CD14-positive monocyte (primary cell): ENCODE data around the gene IMMT. TPM values are rescaled to one million over a fixed set of nuclear protein-coding genes. Genes with fewer than 3 reads are reported as not detected.

ENCODE experiments used
- DNase-seq, 3 donors: peaks; one replicate each; pipeline ENCODE4 v3.0.0-alpha.2; 2011 to 2022
- H2AFZ ChIP-seq: 2 replicates; pipeline ENCODE4 v1.6.0; 2012; ENCODE audit warnings: mild to moderate bottlenecking, low read depth, low read length, inconsistent platforms; ENCODE audit not compliant: insufficient read depth, poor library complexity, severe bottlenecking
- H3K27ac ChIP-seq, 2 donors: 1 replicate in 1 of 2; 2 replicates in 1 of 2; pipeline ENCODE4 v1.5.1; 2012 to 2013; ENCODE audit warnings: low read length in 2 of 2, control low read depth in 1 of 2, inconsistent platforms in 1 of 2, low read depth in 1 of 2, mild to moderate bottlenecking in 1 of 2
- H3K27me3 ChIP-seq, 2 donors: one replicate each; pipeline versions ENCODE4 v1.6.0 to v1.6.1; 2011 to 2013; ENCODE audit warnings: low read length in 2 of 2; ENCODE audit not compliant: control insufficient read depth in 2 of 2, insufficient read depth in 2 of 2
- H3K36me3 ChIP-seq, 2 donors: replicated peaks in 1 of 2; 1 replicate in 1 of 2; 2 replicates in 1 of 2; pipeline versions ENCODE4 v1.5.1 to v1.6.1; 2012 to 2013; ENCODE audit warnings: low read length in 2 of 2, control low read depth in 1 of 2, inconsistent platforms in 1 of 2, mild to moderate bottlenecking in 1 of 2; ENCODE audit not compliant: insufficient read depth in 2 of 2, control insufficient read depth in 1 of 2
- H3K4me1 ChIP-seq, 2 donors: 1 replicate in 1 of 2; 2 replicates in 1 of 2; pipeline versions ENCODE4 v1.5.1 to v1.6.1; 2012 to 2013; ENCODE audit warnings: low read length in 2 of 2, control low read depth in 1 of 2, inconsistent platforms in 1 of 2, mild to moderate bottlenecking in 1 of 2, moderate library complexity in 1 of 2; ENCODE audit not compliant: insufficient read depth in 2 of 2, control insufficient read depth in 1 of 2
- H3K4me2 ChIP-seq: replicated peaks from 2 replicates; pipeline ENCODE3; 2012; ENCODE audit warnings: low read length, moderate library complexity, mild to moderate bottlenecking; ENCODE audit not compliant: poor library complexity, severe bottlenecking; ENCODE audit errors: extremely low read depth
- H3K4me3 ChIP-seq, 3 experiments: fragments of 200-600 bp in 1 of 3; sonication (generic) in 1 of 3; replicated peaks in 1 of 3; 1 replicate in 2 of 3; 2 replicates in 1 of 3; pipeline ENCODE4 v1.5.1; 2011 to 2013; ENCODE audit warnings: low read length in 3 of 3, mild to moderate bottlenecking in 3 of 3, control low read depth in 2 of 3, low read depth in 2 of 3, inconsistent platforms in 1 of 3, moderate library complexity in 1 of 3
- H3K79me2 ChIP-seq: 2 replicates; pipeline ENCODE4 v1.6.0; 2012; ENCODE audit warnings: mild to moderate bottlenecking, control low read depth, inconsistent platforms, low read length, moderate library complexity; ENCODE audit not compliant: insufficient read depth
- H3K9ac ChIP-seq: 2 replicates; pipeline ENCODE4 v1.6.0; 2017; ENCODE audit warnings: low read length, mild to moderate bottlenecking; ENCODE audit not compliant: insufficient read depth, poor library complexity, severe bottlenecking
- H3K9me3 ChIP-seq, 2 donors: replicated peaks in 1 of 2; 1 replicate in 1 of 2; 2 replicates in 1 of 2; pipeline versions ENCODE4 v1.5.1 to v1.6.1; 2012 to 2013; ENCODE audit warnings: low read length in 2 of 2, control low read depth in 1 of 2; ENCODE audit not compliant: control insufficient read depth in 1 of 2, insufficient read depth in 1 of 2
- H4K20me1 ChIP-seq: 2 replicates; pipeline ENCODE4 v1.6.0; 2012; ENCODE audit warnings: mild to moderate bottlenecking, low read length, control low read depth, moderate library complexity; ENCODE audit not compliant: insufficient read depth
- H3K27ac Mint-ChIP-seq, 7 donors: one replicate each; pipeline ENCODE4 v1.8.0; 2020; ENCODE audit warnings: mild to moderate bottlenecking in 7 of 7, mixed read lengths in 7 of 7, moderate library complexity in 6 of 7, inconsistent platforms in 2 of 7
- H3K27me3 Mint-ChIP-seq, 3 donors: one replicate each; pipeline ENCODE4 v1.8.0; 2021 to 2022; ENCODE audit warnings: low read depth in 3 of 3, mild to moderate bottlenecking in 3 of 3, mixed read lengths in 3 of 3, moderate library complexity in 3 of 3, inconsistent platforms in 1 of 3
- H3K36me3 Mint-ChIP-seq, 2 donors: one replicate each; pipeline ENCODE4 v1.8.0; 2020; ENCODE audit warnings: mixed read lengths in 2 of 2, inconsistent platforms in 1 of 2, mild to moderate bottlenecking in 1 of 2
- H3K4me1 Mint-ChIP-seq: one replicate; pipeline ENCODE4 v1.8.0; 2020; ENCODE audit warnings: mild to moderate bottlenecking, mixed read lengths
- H3K4me3 Mint-ChIP-seq, 2 donors: one replicate each; pipeline ENCODE4 v1.8.0; 2020; ENCODE audit warnings: mild to moderate bottlenecking in 2 of 2, mixed read lengths in 2 of 2, moderate library complexity in 1 of 2
- H3K9me3 Mint-ChIP-seq, 7 donors: one replicate each; pipeline ENCODE4 v1.8.0; 2020 to 2022; ENCODE audit warnings: mixed read lengths in 7 of 7, mild to moderate bottlenecking in 6 of 7, moderate library complexity in 6 of 7, inconsistent platforms in 2 of 7
- CTCF ChIP-seq: fragments of 200-600 bp; IDR thresholded peaks from one replicate; pipeline ENCODE4 v1.8.0; 2022; ENCODE audit warnings: antibody characterized with exemption, mild to moderate bottlenecking
- whole genome bisulfite sequencing: methylation state at CpG from one replicate; pipeline ENCODE4 v1.1.5; 2013; ENCODE audit warnings: missing lambda C conversion rate; ENCODE audit not compliant: insufficient coverage; 5-methylcytosine and 5-hydroxymethylcytosine counted together
- intact Hi-C, 2 donors: fragments of 100-400 bp; cut with micrococcal nuclease; formaldehyde crosslinking; loops; one replicate each; pipeline versions ENCODE4 v1.15.0 to v1.15.1; 2023
- polyA plus RNA-seq, 3 donors: library from polyadenylated mRNA; depleted of rRNA in 1 of 3; unstranded in 2 of 3; stranded (reverse) in 1 of 3; fragments of 300-500 nt in 2 of 3; fragments of >200 nt in 1 of 3; fragmentation: Illumina TruSeq in 2 of 3; gene quantifications; 1 replicate in 2 of 3; 2 replicates in 1 of 3; pipeline ENCODE4 v1.2.3, GENCODE V29; 2012 to 2021

Gene IMMT
- polyA plus RNA-seq, 3 donors, result 24.3 to 54.0 (median 41.2) TPM

GRCh38 chr2:86233436-86233835 lies 38.2 kb upstream of the IMMT start:
- no CpG with 5 or more reads among the region's 4 CpGs for WGBS
- no peaks in the 10 kb centered on the region for H3K9me3 ChIP-seq

GRCh38 chr2:86232910-86233309 lies 37.6 kb upstream of the IMMT start:
- H2AFZ ChIP-seq, result no peak overlapping the region
- peaks cover 10 to 14% of the 10 kb centered on the region in 2 donors for H3K4me1 ChIP-seq
- H3K4me2 ChIP-seq, result no peak overlapping the region
- no peak for DNase-seq
- no peaks in the 10 kb centered on the region for H3K27me3 ChIP-seq
- H3K4me1 Mint-ChIP-seq, result peaks cover 12% of the 10 kb centered on the region
- no peak overlapping the region for H3K27ac Mint-ChIP-seq
- intact Hi-C loops, result no loop called here
- H3K4me3 ChIP-seq, result no peak overlapping the region
- H3K9me3 ChIP-seq, result no peaks in the 10 kb centered on the region
- H3K4me3 Mint-ChIP-seq, result no peak overlapping the region
- 100% methylated on average over 6 of the region's 6 CpGs for WGBS
- no peak overlapping the region for H3K27ac ChIP-seq
- peaks cover 0 to 2% of the 10 kb centered on the region in 2 donors for H3K36me3 Mint-ChIP-seq
- no peaks in the 10 kb centered on the region for H3K9me3 Mint-ChIP-seq
- H3K9ac ChIP-seq, result no peak overlapping the region
- no peak for TF ChIP-seq CTCF
- H3K27me3 Mint-ChIP-seq, result peaks cover 3 to 9% (median 5%) of the 10 kb centered on the region in 3 donors
- H3K36me3 ChIP-seq, result no peaks in the 10 kb centered on the region
- no peaks in the 10 kb centered on the region for H3K79me2 ChIP-seq
- no peaks in the 10 kb centered on the region for H4K20me1 ChIP-seq

More at GRCh38 chr2:86233436-86233835, 38.2 kb upstream of the IMMT start:
- H3K9ac ChIP-seq, result no peak overlapping the region
- H3K4me3 ChIP-seq, result no peak overlapping the region
- no peak overlapping the region for H2AFZ ChIP-seq
- no peak overlapping the region for H3K27ac Mint-ChIP-seq
- TF ChIP-seq CTCF, result no peak
- DNase-seq, result no peak
- peaks cover 0 to 2% of the 10 kb centered on the region in 2 donors for H3K36me3 Mint-ChIP-seq
- no peak overlapping the region for H3K4me2 ChIP-seq
- intact Hi-C loops, result no loop called here
- no peaks in the 10 kb centered on the region for H4K20me1 ChIP-seq
- H3K27ac ChIP-seq, result no peak overlapping the region
- H3K27me3 ChIP-seq, result no peaks in the 10 kb centered on the region
- H3K4me1 Mint-ChIP-seq, result peaks cover 10% of the 10 kb centered on the region
- H3K9me3 Mint-ChIP-seq, result no peaks in the 10 kb centered on the region
- no peak overlapping the region for H3K4me3 Mint-ChIP-seq
- peaks cover 3 to 9% (median 7%) of the 10 kb centered on the region in 3 donors for H3K27me3 Mint-ChIP-seq
- H3K79me2 ChIP-seq, result no peaks in the 10 kb centered on the region
- H3K4me1 ChIP-seq, result peaks cover 6 to 9% of the 10 kb centered on the region in 2 donors
- H3K36me3 ChIP-seq, result no peaks in the 10 kb centered on the region
